ENCODE results near the gene FXYD6. TPM values are rescaled to one million over a fixed set of nuclear protein-coding genes. Genes with fewer than 3 reads are reported as not detected.

FXYD6 gene
- total and polyA plus RNA-seq, 9 of the 15 experiments (the other 6 are each of a cell fraction or from before 2014, with no cell fraction given) = 0.07 to 0.35 TPM; not detected in 7

DNA sequence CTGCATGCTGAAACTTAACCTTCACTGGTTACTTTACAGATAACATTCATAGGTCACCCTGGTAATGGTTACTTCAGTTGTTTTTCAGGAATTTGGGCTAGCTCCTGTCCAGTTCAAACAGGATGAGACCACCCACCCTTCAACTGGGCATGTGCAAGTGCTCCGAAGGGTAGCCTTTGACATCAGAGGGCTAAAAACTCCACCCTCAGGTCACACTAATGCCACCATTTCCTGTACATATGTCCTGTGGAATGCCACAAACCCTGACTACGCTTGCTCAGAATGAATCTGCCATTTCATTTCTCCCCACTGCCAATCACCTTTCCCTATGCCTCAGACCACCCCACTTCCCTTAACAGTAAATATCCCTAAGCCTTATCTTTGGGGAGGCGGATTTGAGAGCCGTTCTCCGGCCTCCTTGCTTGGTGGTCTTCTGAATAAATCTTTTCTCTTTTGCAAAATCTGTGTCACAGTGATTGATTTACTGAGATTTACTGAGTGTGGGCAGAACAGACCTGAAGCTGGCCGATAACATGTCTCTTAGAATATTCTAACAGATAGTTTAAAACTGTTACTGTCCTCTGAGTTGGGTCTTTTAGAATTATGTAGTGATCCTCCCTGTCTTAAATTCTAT is 26.6 kb downstream of the FXYD6 start:
- H3K9ac ChIP-seq (ENCODE audit: insufficient read depth in 1 of 2, low read depth in 2 of 2, low read length in 2 of 2) = no peak overlapping the region
- H3K79me2 ChIP-seq (ENCODE audit: control insufficient read depth, insufficient read depth, low read length) = no peaks in the 10 kb centered on the region
- H3K36me3 ChIP-seq (ENCODE audit: control insufficient read depth, insufficient read depth, low read length) = no peaks in the 10 kb centered on the region
- no peaks in the 10 kb centered on the region for H4K20me1 ChIP-seq (replicated peaks; ENCODE audit: control insufficient read depth, insufficient read depth, low read length)
- TF ChIP-seq CBFA2T3 (IDR thresholded peaks at IDR 0.05) (peak; percentile 56), RCOR1 (IDR thresholded peaks at IDR 0.05; ENCODE audit: borderline replicate concordance in 1 of 2, low read depth in 2 of 2, low read length in 2 of 2) (peak; percentile 63 to 77; a peak in 3 of 4 replicates), HDAC1 (IDR thresholded peaks at IDR 0.05) (peak in 1 of 2 experiments; percentile 52; a peak in 2 of 4 replicates), CBFA2T2 (conservative IDR thresholded peaks at IDR 0.05) (0 out of 2 replicates have a peak, but pooled peaks have one; percentile 6), KDM1A (IDR thresholded peaks at IDR 0.05) (peak; percentile 98 to 99), HDAC2 (IDR thresholded peaks at IDR 0.05) (peak; percentile 85), TARDBP (IDR thresholded peaks at IDR 0.05) (no peak), EGR1 (conservative IDR thresholded peaks at IDR 0.05) (0 out of 2 replicates have a peak, but pooled peaks have one; percentile 12), ZNF280A (IDR thresholded peaks at IDR 0.05; ENCODE audit: low read depth, partially characterized antibody) (no peak)
- TF ChIP-seq, protein P1, sequence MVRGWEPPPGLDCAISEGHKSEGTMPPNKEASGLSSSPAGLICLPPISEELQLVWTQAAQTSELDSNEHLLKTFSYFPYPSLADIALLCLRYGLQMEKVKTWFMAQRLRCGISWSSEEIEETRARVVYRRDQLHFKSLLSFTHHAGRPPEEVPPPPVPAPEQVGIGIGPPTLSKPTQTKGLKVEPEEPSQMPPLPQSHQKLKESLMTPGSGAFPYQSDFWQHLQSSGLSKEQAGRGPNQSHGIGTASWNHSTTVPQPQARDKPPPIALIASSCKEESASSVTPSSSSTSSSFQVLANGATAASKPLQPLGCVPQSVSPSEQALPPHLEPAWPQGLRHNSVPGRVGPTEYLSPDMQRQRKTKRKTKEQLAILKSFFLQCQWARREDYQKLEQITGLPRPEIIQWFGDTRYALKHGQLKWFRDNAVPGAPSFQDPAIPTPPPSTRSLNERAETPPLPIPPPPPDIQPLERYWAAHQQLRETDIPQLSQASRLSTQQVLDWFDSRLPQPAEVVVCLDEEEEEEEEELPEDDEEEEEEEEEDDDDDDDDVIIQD (CRISPR knock-in tag; IDR thresholded peaks at IDR 0.05) = no peak
- no peaks in the 10 kb centered on the region for H3K9me1 ChIP-seq (ENCODE audit: control insufficient read depth, insufficient read depth, low read length)
- ATAC-seq (no peak), DNase-seq (ENCODE audit: extremely low read depth in 1 of 4, low spot score in 3 of 4) (no peak), FAIRE-seq (no peak)
- ChIA-PET POLR2A (no interaction called here), CTCF (ENCODE audit: low intra/inter-chr PET ratio) (no interaction called here)
- H3K4me3 ChIP-seq = no peak overlapping the region
- H3K4me2 ChIP-seq (ENCODE audit: insufficient read depth, low read length) = no peak overlapping the region
- peaks cover 0 to 11% of the 10 kb centered on the region in 2 experiments; a peak in 3 of 5 replicates for H3K27me3 ChIP-seq (ENCODE audit: control insufficient read depth in 2 of 2, insufficient read depth in 2 of 2, low read length in 2 of 2)
- H3K9me3 ChIP-seq (replicated peaks; ENCODE audit: control insufficient read depth, insufficient read depth, low read depth, low read length) = peaks cover 3% of the 10 kb centered on the region; the same call in 1 of the 2 replicates
- WGBS (ENCODE audit: insufficient coverage, low coverage, missing lambda C conversion rate) = 4% methylated on average over 6 of the region's 6 CpGs
- H3K27ac ChIP-seq (ENCODE audit: extremely low read depth, low read depth, low read length) = no peak overlapping the region
- H3K4me1 ChIP-seq (replicated peaks in 1 of 2; ENCODE audit: control insufficient read depth in 2 of 2, insufficient read depth in 2 of 2, low read length in 2 of 2) = no peaks in the 10 kb centered on the region
- intact Hi-C loops (cut with micrococcal nuclease) (no loop called here), in situ Hi-C loops (cut with MboI) (loop anchor here (10.0 kb wide), 1 partner anchor 95 kb away; no protein-coding TSS in a partner anchor)
- no TSS peak for BruUV-seq (replicated peaks)
- no peak overlapping the region for H2AFZ ChIP-seq (ENCODE audit: low read depth, low read length)

Measured in K562 (cell line).